NCI-H2107 treated with DMSO at 0.1 percent for 48 hours (cell line): Measurements from ENCODE around the gene GMPPB.
A peak's percentile ranks its signal among the peaks of the same experiment; 100 is the strongest.

Experiments used
- DNase-seq: peaks from one replicate; lab custom pipeline; 2025; ENCODE audit not compliant: unreplicated experiment; lab: John Stamatoyannopoulos, UW

The GMPPB gene

DNA sequence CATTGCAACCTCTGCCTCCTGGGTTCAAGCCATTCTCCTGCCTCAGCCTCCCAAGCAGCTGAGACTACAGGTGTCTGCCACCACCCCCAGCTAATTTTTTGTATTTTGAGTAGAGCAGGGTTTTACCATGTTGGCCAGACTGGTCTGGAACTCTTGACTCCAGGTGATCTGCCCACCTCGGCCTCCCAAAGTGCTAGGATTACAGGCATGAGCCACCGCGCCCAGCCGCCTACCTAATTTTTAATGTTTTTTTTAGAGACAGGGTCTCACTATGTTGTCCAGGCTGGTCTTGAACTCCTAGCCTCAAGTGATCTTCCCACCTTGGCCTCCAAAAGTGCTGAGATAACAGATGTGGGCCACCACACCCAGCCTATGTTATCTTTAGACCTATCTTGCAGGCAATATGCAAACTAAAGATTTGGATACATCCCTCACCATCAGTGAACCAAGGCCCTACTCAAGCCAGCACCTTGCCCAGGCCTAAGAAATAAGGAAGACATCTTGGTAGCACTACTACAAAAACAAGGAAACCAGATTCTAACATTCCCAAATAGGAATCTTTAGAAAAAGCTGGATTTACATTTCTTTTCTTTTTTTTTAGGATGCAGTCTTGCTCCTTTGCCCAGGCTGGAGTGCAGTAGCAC, 6.3 kb upstream of the GMPPB start:
- no peak for DNase-seq

- DNase-seq, result no peak
These were observed 4.2 kb upstream of the GMPPB start for GRCh38 chr3:49727924-49728361.

- no peak for DNase-seq
These were observed 3.6 kb upstream of the GMPPB start for GRCh38 chr3:49727154-49727923.

DNA sequence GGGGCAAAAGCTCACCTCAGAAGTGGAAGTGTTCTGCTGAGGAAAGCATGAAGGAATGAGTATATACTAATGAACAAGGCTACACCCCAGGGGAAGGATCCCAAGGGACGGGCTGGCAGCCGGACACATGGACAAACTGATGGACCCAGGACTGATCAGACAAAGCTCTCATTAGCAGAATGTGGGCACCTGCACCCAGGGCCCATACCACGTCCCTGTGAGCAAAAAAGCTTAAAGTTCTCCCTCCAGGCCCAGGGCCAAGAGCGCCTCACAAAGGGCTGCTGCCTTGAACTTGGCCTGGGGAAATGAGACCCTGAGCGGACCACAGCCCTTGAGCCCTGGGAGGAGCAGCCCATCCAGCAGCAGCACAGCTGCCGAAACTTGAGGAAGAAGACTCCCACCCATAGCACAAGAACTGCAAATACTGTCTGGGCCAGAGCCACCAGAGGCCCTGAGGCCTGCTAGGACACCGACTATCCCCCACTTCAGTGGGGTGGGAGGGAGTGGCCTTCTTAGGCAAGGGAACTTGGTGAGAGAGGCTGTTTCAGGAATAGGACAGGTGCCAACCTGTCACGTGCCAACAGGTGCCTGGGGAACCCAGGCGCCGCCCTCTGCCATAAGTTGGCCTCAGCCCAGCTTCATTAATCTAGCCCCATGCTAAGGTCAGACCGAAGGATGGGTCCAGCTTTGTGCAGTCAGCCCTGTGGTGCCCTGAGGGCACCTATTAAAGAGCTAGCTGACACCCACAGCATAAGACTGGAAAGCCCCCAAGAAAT, 2.3 kb upstream of the GMPPB start:
- no peak for DNase-seq

DNA sequence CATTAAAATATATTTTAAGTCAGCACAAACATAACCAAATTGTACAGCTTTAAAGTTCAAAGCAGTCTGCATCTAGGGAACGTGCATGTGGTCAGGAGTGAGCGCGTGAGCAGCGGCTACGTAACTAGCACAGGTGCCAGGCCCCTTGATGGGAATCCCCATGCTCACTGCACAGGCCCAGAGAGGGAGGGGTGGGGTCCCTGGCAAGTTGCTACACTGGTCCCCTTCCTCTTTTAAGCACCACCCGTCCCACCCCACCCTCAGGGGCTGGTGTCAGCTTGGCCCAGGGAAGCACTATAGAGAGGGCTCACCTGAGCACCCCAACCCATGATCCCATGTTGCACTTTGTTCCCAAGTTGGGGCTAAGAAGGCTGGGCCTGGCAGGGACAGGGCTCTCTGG, 835 bp upstream of the GMPPB start:
- DNase-seq, result no peak

DNA sequence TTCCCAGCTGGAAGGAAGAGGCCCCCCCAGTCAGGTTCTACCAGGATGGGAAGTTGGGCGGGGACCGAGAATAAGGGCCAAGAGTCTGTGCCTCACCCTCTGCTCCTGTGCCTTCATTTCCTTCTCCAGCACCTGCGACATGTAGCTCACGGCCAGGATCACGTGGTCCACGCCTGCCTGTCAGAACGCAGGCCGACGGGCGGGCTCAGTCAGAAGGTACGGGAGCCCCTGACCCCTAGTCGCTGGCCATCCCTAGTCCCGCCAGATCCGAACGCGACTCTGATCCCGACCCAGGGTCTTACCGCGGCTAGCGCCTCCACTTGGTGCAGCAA, 489 bp downstream of the GMPPB start:
- peak; percentile 2 for DNase-seq

- no peak for DNase-seq
These were observed 855 bp downstream of the GMPPB start for GRCh38 chr3:49722896-49723295.

- DNase-seq, result no peak
These were observed 1.6 kb downstream of the GMPPB start for GRCh38 chr3:49721896-49722781.

GRCh38 chr3:49721596-49721895, 2.2 kb downstream of the GMPPB start:
- no peak for DNase-seq

- no peak for DNase-seq
These were observed 2.7 kb downstream of the GMPPB start for GRCh38 chr3:49720855-49721595.

DNA sequence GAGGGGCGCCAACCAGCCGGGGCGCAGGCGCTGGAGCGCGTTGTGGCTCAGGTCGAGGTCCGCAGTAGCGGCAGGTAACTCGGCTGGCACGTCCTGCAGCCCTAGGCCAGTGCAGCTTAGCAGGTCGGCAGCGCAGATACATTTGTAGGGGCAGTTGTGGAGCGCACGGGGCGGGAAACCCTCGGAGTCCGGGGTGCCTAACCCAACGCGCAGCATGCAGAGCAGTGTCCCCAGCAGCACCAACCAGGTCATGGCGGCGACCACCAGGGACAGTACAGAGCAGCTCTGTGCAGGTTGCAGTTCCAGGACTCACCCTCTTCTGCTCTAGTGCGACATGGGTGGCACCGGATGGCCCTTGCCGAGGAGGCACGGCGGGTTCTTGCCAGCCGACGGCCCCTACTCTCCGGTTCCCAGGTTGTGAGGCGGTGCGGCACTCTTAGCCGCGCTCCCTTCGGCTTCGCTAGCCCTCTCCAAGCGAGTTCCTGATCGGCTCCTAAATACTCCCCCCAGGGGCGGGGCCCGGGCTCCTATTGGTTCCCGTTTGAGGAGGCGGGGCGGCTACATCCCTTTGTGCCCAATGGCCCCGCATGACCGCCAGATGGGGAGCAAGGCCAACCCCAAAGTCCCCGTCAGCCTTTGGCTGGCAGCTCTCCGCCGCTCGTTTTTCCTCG, 4.4 kb downstream of the GMPPB start, which contains the start of gene AMIGO3:
Gene AMIGO3 (minus strand): TSS at position 471 of the 671 bp plus-strand sequence. CDS start 219 bp downstream, at position 252.
- DNase-seq, result no peak

- DNase-seq, result no peak
These were observed 4.9 kb downstream of the GMPPB start for GRCh38 chr3:49718858-49719213.

DNA sequence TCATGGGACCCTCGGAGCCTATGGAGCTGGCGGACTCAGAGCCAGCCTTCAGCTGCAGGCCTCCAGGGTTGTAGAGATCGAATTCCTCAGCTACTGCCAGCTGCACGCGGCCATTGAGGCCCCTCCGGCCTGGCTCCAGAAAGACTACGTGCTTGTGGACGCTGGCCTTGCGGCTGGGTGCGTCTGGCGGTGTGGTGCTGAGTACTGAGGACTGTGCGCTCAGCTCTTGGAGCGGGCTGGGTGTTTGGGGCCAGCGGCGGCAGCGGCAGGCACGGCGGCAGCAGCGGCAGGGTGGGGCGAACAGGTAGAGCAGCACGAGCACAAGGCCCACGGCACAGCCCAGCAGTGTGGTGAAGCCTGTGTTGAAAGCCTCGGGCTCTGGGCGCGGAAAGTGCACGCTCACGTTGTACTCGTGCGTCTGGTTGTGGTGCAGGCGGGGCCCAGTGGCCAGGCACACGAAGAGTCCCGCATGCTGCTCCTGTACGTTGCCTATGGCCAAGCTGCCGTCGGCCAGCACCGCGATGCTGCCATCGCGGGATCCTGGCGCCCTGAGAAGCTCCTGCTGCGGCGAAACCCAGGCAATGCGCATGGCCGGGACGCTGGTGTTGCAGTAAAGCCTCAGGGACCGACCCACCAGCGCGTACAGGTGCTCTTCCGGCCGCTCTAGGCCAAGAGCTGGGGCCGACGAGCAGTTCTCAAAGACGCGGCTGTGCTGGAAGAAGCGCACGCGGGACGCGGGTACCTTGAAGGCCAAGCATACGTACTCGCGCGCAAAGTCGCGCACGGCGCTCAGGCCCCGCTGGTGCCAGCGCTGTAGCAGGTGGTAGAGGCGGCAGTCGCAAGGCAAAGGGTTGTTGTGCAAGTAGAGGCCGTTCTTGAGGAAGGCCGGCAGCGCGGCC, 5.5 kb downstream of the GMPPB start:
- DNase-seq, result no peak

GRCh38 chr3:49717211-49717958, 6.4 kb downstream of the GMPPB start:
- DNase-seq, result no peak

DNA sequence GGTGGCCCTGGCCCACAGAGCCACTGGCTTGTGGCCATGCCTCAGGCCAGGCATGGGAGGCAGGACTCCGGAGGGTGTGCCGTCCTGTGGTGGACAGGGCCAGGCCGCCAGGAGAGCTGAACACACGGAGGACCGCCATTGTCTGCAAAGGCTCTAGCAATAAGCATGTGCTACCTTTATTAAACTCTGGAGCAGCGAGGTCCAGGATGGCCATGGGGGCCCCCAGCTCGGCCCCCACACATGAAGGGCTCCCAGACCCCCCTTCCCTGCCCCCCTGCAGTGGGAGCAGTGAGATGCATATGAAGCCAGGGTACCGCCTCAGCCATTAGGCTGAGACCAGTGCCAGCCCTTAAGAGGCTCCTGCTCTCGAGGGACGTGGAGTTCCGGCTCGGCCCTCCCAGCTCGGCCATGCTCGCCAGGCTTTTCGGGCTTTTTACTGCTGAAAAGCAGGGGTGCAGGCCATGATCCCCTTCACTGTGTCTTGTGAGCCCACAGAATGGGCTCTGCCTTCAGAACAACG, 7.0 kb downstream of the GMPPB start:
- no peak for DNase-seq

DNA sequence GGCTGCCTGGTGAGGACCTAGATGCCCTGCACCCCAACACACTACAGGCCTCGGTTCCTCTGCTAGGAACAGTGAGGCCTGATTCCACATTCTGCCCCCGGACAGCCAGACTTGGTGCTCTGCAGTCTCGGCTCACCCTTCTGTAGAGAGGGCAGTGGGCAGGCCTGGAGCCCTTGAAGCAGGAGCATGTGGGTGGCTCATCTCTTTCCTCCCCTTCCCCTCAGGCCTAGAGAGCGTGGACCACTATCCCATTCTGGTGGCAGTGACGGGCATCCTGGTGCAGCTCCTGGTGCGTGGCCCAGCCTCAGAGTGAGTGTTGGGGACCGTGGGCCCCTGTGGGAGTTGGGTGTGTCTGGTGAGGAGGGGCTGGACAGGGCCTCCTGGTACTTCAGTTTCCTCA, 7.6 kb downstream of the GMPPB start:
- no peak for DNase-seq

GRCh38 chr3:49715611-49716121, 8.1 kb downstream of the GMPPB start:
- DNase-seq, result no peak
